Limb (tissue), 2 donors: Measurements from ENCODE around the gene RNFT2.

Experiments used
- DNase-seq, 2 donors: peaks; one replicate each; pipeline ENCODE4 v3.0.0-alpha.2; 2016; ENCODE audit errors: extremely low spot score in 2 of 2

RNFT2 gene

DNA sequence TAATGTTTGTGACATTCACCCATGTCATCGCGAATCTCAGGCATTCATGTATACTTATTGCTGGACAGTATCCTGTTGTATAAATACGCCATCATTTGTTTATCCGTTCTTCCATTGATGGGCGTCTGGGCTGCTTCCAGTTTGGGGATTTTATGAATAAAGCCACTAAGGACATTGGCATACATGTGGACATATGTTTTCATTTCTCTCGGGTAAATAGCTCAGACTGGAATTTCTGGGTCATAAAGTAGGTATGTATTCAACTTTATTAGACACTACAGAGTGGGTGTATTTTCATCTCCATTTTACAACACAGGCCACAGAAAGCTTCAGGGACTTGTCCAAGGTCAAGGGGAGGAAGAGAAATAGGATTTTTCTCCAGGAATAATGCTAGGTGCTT is 94.2 kb downstream of the RNFT2 start:
- DNase-seq, result no peak

DNA sequence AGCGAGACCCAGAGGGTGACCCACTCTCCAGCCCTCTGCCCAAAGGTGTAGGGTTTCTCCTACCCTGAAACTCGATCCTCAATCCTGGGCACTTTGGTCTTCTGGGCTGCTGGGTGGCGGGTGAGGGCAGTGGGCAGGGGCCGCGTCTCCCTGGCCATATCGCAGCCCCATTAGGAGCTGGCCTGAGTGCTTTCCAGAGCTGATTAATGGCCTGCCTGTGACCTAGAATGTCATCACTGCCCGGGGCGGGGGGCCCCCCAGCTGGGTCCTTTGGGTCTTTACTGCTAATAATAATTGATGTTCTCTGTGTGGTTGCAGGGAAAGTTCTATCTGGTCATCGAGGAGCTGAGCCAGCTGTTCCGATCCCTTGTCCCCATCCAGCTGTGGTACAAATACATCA is 95.4 kb downstream of the RNFT2 start:
- DNase-seq, result no peak

DNA sequence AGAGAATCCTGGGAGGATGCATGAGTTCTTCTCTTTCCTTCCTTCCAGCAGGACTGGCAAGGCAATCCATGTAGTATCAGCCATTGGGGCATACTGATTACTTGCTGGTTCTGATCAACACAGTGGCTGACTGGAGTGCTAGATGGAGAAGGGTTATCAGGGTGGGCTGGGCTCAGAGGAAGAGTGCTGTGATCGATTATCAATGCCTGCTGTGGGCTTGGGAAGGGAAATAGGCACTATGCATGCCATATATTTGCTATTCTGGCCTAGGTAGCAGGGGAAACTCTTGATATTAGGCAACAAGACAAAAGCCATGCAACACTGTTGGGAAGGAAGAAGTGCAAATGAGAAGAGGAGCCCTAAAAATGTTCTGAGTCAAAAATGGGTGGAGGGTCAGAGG is 97.4 kb downstream of the RNFT2 start:
- no peak for DNase-seq

DNA sequence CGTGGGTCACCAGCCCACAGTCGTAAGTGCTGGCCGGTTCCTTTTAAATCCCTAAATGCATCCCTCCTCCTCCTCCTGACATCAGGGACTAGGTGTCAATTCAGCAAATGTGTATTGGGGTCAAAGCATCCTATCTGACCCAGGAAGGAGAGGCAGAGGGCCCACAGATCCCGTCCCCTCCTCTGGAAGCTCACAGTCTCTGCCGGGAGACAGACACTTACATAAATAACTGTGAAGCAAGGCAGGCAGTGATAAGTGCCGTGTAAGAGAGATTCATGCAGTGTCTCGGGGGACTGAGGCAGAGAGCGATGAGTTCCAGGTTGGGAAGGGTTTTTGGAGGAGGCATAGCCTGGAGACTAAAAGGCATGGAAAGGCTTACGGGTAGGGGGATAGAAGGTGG is 99.0 kb downstream of the RNFT2 start:
- no peak for DNase-seq

DNA sequence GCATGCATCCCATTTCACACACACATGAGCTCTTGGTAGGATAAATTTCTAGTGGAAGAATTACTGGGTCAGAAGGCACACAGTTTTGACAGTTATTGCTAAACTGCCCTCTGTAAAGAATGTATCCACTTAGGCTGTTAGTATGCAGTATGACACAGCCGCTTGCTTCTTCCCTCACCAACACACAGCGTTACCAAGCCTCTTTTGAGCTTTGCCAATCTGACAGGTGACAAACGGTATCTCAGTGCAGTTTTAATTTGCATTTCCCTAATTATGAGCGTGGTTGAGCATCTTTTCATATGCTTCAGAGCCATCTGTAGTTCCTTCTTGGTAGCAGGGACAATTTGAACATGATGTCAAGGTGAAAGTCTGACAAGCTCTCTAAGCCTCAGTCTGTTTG is 100.2 kb downstream of the RNFT2 start:
- DNase-seq, result no peak

DNA sequence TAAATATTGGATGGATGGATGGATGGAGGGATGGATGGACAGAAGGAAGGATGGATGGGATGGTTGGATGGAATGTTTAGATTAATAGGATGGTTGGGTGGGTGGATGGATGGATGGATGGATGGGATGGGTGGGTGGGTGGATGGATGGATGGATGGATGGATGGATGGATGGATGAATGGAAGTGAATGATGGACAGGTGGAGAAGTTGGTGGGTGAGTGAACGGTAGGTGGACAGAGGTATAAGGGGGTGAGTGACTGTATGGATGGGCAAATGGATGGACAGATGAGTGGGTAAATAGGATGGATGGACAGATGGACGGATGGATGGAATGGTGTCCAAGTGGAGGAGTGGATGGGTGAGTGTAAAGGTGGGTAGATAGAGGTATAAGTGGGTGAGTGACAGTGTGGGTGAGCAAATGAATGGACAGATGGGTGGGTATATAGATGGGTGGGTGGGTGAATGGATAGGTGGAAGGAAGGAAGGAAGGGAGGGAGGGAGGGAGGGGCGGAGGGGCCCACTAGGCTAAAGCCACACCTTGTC is 101.2 kb downstream of the RNFT2 start:
- no peak for DNase-seq

DNA sequence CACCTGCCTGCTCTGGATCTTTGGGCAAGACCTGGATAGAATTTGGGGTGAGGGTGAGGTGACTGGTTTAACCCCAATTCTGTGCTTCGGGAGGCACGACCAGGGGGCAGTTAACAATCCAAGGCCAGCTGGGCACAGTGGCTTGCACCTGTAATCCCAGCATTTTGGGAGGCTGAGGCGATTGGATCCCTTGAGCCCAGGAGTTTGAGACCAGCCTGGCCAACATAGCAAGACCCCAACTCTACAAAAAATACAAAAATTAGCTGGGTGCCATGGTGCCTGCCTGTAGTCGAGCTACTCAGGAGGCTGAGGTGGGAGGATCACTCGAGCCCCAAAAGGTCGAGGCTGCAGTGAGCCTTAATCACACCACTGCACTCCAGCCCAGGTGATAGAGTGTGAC is 105.0 kb downstream of the RNFT2 start:
- DNase-seq, result no peak

DNA sequence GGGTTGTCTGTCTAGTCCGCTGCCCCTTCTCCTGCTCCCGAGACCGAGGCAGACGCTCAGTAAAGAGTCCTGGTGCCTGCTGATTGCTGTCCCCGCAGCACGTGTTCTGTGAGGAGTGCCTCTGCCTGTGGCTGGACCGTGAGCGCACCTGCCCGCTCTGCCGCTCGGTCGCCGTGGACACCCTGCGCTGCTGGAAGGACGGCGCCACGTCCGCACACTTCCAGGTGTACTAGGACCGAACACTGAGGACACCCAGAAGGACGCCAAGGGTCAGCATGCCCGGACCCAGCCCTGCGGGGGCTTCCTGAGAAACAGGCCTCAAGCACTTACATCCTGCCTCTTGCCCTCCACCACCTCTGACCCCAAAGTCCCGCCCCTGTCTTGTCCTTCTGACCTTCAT is 111.1 kb downstream of the RNFT2 start:
- DNase-seq, result no peak

DNA sequence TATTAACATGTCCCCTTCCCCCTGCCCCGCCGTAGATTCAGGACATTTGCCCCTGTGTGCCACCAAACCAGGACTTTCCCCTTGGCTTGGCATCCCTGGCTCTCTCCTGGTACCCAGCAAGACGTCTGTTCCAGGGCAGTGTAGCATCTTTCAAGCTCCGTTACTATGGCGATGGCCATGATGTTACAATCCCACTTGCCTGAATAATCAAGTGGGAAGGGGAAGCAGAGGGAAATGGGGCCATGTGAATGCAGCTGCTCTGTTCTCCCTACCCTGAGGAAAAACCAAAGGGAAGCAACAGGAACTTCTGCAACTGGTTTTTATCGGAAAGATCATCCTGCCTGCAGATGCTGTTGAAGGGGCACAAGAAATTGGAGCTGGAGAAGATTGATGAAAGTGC is 114.2 kb downstream of the RNFT2 start:
- DNase-seq, result no peak

DNA sequence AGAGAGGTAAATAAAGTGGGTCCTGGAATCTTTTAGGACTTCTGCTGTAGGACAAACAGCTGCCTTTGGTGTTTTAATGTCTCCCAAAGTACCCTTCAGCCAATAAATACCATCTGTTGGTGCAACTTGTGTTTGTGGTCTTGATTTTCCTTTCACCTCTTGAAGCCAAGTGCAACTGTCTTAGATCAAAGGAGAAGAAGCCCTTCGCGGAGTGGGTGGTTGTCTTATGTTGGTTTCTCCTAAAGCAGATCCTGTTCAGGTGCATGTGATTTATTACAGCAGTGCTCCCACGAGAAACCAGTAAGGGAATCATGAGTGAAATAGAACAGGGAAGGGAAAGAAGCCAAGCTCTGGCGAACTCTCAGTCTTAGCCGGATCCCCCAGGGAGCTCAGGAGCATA is 115.4 kb downstream of the RNFT2 start:
- DNase-seq, result no peak

DNA sequence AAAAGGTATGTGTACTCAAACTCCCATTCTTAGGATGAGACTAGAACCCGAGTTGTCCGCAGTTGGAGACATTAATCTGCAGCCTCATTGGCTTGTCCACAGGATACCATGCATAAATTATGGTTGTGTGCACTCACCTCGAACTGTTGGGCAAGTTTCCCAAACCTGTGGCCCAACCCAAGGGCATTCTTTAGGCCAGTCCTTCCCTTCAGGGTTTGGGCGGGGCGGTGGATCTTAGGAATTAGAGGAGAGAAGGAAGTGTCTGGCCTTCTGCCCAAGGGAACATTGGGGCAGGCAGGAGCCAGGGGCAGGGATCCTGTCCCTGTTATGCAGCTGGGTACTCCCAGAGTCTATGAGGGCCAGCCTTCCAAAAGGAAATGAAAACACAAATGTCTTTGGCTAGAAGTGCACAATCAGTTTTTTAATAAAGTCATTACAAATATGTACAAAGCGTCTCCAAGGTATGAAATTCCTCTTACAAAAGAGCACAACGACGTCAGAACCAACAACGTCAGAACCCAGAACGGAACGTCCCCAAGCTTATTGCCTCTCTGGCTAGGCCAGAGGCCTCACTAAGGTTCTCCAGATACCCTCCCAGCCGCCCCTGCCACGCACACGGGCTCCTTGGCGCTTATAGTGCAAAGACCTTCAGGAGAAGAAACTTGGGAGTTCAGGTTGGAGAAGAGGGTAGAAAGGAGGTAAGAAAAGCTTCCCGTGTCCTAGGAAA is 117.8 kb downstream of the RNFT2 start:
- no peak for DNase-seq

DNA sequence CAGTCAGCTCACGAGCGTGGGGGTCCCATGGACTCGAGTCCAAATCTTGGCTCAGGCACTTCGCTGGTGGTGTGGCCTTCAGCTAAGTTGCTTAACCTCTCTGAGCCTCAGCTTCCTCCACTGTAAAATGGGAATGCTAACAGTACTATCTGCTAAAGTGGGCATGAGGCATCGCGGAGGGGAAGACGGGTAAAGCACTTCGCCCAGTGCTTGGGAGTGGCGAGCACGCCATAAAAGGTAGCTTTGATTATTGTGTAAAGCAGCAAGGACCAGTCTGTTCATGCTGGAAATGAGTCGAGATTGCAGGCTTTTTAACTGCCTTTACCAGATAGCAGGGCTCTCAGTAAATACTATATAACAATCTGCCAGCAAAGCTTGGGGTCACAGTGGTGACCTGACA is 118.6 kb downstream of the RNFT2 start:
- no peak for DNase-seq

DNA sequence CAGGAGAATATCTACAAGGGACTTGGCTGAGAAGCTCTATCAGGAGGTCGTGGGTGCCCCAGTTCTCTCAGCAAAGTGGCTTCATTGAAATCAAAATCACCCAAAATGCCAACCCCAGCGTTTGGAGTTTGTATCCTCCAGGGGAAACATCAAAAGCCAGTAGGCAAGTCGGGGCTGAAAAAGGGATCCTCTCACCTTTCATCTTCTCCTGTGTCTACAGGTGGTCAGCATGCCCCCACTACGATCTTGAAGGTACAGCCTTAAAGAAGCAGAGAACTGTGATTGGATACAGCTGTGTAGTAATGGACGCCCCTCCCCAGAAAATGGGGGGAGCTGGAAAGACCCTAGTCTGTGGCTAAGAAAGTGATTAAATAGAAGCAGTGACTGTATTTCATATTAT is 121.0 kb downstream of the RNFT2 start:
- DNase-seq, result no peak

DNA sequence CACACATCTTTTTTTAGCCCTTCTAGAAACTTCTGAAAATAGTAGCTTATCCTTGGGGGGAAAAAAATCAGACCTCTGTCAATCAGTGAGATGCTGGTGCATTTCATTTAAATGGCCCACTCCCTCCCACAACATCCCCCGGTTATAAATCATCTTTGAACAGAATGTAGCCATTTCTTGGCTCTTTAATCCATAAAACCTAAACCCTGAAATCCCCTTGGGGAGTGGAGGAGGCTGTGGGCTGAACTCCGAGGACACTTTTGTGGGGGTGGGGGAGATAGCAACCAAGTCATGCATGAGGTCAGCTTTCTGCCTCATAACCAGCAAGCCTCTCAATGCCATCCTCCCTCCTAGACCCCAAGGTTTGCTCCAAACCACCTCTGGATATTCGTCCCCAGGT is 122.1 kb downstream of the RNFT2 start:
- DNase-seq, result no peak

DNA sequence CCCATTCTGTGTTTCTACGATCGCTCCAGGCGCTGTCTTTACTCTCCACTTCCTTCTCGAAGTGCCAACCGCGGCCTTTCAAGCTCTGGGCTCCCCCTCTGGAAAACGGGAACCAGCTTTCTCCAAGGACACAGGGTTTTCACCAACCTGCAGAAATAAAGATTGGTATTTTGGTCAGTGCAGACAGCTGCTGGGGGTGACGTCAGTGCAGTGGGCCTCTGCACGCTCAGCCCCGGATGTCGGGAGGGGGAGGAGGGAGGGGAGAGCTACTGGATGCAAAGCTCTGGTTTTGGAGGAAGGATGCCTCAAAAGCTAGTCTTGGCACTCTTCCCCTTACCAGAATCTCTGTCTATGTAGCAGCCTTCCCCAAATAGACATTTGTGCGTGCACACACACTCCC is 123.2 kb downstream of the RNFT2 start:
- peak; percentile 77 for DNase-seq

DNA sequence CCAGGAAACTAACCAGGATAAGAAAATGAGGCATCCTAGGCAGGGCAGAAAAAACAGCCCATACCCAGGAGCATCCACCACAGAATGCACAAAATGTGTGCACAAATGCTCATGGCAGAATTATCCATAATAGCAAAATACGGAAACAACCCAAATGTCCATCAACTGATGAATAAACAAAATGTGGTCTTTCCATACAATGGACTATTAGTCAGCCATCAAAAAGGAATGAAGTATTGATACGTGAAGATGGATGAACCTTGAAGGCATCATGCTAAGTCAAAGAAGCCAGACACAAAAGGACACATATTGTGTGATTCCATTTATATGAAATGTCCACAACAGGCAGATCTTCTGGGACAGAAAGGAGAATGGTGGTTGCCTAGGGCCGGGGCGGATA is 124.1 kb downstream of the RNFT2 start:
- DNase-seq, result no peak

DNA sequence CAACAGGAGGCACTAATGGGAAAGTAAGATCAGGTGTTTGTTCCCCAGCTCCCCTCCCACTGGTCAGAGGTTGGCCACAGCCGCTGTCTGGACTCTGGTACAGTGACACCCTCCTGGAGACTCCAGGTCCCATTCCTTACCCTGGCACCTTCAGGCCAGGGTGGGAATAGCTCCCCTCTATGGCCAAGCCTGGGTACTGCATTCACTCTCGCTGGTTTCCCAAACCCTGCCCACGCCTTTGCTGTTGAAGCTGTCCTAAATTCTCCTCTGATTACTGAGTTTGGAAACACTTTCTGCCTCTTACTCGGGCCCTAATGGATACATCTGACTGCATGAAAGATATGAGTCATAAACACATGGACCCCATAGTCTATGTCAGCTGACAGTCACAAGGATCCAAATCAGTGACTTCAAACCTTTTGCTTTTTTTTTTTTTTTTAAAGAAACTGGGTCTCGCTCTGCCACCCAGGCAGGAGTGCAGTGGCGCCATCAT is 125.2 kb downstream of the RNFT2 start:
- DNase-seq, result no peak

DNA sequence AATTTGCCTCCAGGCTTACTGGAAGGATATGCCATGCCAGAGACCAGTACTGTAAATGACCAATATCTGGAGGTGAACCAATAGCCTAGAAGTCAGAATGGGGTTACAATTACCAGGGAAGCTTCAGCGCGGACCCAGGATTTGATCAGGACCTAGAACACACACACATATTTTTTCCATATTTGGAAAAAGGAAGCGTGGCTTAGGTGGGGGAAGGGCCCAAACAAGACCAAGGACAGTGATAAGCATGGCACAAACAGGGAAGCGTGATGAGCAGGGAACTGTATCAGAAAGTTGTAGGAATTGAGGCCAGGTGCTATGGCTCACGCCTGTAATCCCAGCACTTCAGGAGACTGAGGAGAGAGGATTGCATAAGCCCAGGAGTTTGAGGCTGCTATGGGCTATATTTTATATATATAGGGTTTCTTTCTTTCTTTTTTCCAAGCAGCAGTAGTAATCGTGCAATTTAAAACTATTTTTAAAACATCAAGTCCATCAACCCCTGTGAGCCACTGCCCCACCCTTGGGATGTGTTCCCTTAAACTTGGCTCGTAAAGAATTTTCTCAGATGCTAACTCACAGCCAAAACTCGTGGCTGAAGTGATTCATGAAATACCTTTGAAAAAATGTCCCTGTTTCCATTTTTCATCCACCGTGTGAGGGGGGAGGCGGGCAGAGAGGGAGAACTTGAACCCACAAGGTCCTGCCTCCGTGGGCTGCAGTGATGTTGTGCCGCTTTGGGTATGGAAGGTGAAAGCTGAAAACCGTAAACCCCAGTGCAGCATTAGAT is 126.5 kb downstream of the RNFT2 start:
- no peak for DNase-seq

DNA sequence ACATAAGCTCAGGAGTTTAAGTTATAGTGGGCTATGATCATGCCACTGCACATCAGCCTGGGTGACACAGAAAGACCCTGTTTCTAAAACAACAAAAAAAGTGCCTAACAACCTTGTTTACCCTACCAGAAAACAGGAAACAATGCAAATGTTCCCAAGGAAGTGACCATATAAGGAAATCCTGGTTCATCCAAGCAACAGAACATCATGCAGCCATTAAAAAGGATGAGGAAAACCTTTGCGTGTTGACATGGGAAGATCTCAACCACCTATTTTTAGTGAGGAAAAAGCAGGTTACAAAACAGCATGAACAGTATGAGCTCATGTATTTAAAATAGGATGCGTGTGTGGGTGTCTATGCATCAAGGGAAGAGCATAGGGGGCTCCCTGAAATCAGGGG is 129.4 kb downstream of the RNFT2 start:
- no peak for DNase-seq

DNA sequence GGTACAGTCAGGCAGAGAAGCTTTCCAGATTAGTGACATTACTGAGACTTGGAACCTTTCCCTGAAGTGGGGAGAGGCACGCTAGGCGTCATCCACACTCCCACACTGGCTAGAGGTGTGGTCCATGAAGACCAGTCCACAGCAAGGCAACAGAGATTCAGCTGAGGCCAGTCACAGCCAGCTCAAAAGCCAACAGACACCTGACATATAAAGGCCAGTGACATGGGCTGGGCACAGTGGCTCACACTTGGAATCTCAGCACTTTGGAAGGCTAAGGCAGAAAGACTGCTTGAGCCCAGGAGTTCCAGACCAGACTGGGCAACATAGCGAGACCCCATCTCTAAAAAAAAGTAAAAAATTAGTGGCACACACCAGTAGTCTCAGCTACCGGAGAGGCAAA is 132.2 kb downstream of the RNFT2 start:
- DNase-seq, result no peak

DNA sequence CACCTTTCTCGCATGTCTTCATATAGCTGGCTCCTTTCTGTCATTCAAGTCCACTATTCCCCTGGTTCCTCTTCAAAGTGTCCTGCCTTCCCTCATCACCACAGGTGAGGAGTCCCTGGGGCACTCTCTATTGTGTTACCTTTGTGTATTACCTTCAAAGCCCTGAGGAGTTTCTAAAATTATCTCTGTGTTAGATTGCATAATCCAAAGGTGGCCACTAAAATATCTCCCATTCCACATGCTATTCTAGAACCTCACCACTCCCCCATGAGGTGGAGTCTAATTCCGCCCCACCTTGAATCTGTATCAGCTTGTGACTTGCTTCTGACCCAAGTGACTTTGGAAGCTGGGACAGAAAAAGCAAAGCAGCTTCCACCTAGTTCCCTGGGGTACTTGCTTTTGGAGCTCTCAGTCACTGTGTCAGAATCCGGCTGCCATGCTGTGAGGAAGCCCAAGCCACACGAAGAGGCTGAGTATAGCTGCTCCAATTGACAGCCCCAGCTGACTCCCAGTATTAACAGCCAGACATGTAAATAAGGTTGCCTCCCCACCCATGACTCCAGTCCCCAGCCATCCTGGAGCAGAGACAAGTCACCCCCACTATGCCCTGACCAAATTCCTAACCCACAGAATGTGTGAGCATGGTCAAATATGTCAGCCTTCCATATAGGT is 136.3 kb downstream of the RNFT2 start:
- no peak for DNase-seq

DNA sequence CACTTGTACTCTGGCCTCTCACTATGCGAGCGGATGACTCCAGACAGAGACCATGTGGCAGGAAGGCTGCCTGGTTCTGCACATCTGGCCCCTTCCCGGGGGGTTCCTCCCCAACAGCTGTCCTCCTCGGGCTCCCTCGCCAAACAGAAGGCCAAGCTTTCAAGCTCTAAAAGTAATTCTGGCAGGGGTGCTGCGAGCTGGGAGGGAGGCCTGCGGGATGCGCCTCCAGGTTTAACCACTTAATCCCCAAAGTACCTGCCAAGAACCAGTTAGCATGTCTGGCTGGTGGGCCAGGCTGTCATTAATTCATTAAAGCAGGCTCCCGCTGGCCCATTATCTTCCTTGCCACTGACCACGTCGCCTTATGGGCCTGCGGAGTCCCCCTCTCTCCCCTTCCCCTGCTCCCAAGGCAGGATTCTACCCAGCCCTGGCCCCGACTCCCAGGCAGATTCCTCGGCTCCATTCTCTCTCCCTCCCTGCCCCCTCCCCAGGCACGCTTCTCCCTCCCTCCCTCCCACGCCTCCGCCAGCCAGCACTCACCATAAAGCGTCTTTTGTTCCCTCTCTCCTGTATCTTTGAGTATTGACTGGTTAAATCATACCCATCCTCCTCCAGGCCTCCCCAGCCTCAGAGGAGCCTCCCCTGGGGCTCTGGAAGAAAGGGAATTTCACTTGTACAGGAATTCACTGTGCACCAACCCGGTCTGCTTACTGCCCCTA is 138.2 kb downstream of the RNFT2 start:
- peak; percentile 72 to 73 for DNase-seq
